22Rv1 (cell line): ENCODE measurements around the gene DDX3X.
A peak's percentile ranks its signal among the peaks of the same experiment; 100 is the strongest.
"Not testable (repeated sequence)": the region's sequence is repeated elsewhere in the genome, so short reads cannot be mapped to it uniquely, and the experiment has no call there.

ENCODE experiments used
- H3K27ac ChIP-seq: fragments of 450-650 bp; 2 replicates; pipeline ENCODE4 v1.5.1; 2017
- CTCF ChIP-seq: fragments of 450-650 bp; IDR thresholded peaks from 2 replicates; pipeline ENCODE4 v1.5.1; 2017; ENCODE audit warnings: mild to moderate bottlenecking
- ZFX ChIP-seq: fragments of 450-650 bp; IDR thresholded peaks from 2 replicates; pipeline ENCODE4 v1.6.1; 2017; ENCODE audit warnings: antibody characterized with exemption, borderline replicate concordance

The DDX3X gene

DNA sequence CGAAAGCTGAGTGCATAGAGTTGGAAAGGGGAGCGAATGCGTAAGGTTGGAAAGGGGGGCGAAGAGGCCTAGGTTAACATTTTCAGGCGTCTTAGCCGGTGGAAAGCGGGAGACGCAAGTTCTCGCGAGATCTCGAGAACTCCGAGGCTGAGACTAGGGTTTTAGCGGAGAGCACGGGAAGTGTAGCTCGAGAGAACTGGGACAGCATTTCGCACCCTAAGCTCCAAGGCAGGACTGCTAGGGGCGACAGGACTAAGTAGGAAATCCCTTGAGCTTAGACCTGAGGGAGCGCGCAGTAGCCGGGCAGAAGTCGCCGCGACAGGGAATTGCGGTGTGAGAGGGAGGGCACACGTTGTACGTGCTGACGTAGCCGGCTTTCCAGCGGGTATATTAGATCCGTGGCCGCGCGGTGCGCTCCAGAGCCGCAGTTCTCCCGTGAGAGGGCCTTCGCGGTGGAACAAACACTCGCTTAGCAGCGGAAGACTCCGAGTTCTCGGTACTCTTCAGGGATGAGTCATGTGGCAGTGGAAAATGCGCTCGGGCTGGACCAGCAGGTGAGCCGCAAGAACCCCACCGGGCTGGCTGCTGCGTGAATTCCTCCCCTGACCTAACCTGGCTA, at the start of gene DDX3X:
TSS of gene DDX3X (plus strand) at position 419 of the 619 bp plus-strand sequence. CDS start at position 510, 91 bp downstream.
- TF ChIP-seq CTCF, result no peak
- no peak for TF ChIP-seq ZFX

GRCh38 chrX:41285928-41286327, 48.0 kb upstream of the DDX3X start:
- H3K27ac ChIP-seq, result not testable (repeated sequence)

More for the DNA sequence above, at the start of gene DDX3X:
- H3K27ac ChIP-seq, result peak within 1 kb of the TSS; percentile 96

GRCh38 chrX:41288641-41289040, 45.3 kb upstream of the DDX3X start:
- no peak overlapping the region for H3K27ac ChIP-seq
- TF ChIP-seq CTCF (no peak), ZFX (no peak)

GRCh38 chrX:41289095-41289494, 44.9 kb upstream of the DDX3X start:
- TF ChIP-seq ZFX (no peak), CTCF (no peak)
- no peak overlapping the region for H3K27ac ChIP-seq

- H3K27ac ChIP-seq, result no peak overlapping the region
- no peak for TF ChIP-seq ZFX
These were observed 42.7 kb upstream of the DDX3X start for GRCh38 chrX:41291309-41291708.

DNA sequence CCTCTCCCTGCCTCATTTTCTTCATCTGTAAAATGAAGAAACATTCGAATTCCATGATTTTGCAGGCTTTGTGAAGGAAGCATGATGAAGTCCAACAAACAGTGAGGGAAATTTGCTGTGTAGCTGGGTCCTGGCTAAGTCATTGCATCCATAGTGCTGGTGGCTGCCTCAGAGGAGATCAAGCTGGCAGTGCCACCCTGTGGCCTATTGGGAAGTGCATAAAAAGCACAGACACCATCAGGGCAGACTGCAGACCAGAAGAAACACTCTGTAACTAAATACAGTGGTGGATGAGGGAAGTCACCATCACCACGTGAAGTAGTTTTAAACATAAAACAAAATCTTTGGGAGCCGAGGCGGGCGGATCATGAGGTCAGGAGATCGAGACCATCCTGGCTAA, 40.7 kb upstream of the DDX3X start:
- H3K27ac ChIP-seq, result no peak overlapping the region
- no peak for TF ChIP-seq ZFX
- peak; percentile 15; the same call in 1 of the 2 replicates for TF ChIP-seq CTCF

DNA sequence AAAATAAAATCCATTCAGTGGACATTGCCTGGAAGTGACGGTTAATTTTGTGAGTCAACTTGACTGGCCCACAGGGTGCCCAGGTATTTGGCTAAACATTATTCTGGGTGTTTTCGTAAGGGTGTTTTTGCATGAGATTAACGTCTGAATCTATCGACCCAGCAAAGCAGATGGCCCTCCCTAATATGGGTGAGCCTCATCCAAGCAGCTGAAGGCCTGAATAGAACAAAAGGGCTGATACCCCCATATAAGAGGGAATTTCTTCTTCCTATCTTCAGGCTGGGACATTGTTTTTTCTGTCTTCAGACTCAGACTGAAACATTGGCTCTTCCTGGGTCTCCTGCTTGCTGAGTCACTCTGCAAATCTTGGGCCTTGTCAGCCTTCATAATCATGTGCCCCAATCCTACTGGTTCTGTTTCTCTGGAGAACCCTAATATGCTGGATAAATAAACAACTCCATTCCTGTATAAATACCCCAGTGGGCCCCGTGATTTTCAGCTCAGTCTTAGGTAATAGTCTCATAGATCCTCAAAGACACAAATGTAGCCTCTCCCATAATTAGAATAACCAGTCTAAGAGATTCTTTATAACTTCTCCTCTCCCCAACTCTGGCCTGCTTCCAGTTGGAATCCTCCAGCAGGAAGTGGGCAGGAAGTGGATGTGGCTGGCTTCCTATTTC, 33.1 kb upstream of the DDX3X start:
- TF ChIP-seq ZFX (no peak), CTCF (no peak)
- no peak overlapping the region for H3K27ac ChIP-seq

DNA sequence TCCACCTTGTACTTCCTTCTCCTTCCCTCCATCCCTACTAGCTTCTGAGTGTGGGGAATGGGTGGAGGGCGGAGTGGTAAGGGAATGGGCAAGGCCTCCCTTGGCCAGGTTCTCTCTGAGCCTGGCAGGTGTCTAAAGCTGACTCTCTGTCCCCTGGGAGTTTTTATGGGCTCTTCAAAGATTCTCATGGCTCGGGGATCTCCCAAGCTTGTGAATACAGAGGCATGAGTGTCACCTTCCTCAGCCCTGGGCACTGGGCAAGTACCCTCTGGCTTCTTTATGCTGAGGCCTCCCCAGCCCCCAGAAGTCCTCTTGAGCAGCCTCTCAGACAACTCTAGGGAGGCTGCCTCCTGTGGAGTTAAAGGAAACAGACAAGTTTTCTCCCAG, 32.5 kb upstream of the DDX3X start:
- TF ChIP-seq CTCF (no peak), ZFX (no peak)
- no peak overlapping the region for H3K27ac ChIP-seq
